Raji (cell line): ENCODE results near the gene SPOCK1.

Source experiments
- POLR2A ChIP-seq: IDR thresholded peaks from 2 replicates; pipeline ENCODE4 v1.6.1; 2011; ENCODE audit warnings: low read depth, low read length, control low read depth; ENCODE audit not compliant: insufficient read depth

Gene SPOCK1

GRCh38 chr5:137300411-137301240 is 198.5 kb downstream of the SPOCK1 start:
- TF ChIP-seq POLR2A: no peak

- no peak for TF ChIP-seq POLR2A
Observed at GRCh38 chr5:137296213-137296781, 202.8 kb downstream of the SPOCK1 start.

GRCh38 chr5:137294604-137295003 is 204.5 kb downstream of the SPOCK1 start:
- TF ChIP-seq POLR2A: no peak

GRCh38 chr5:137292461-137293027 is 206.6 kb downstream of the SPOCK1 start:
- TF ChIP-seq POLR2A: no peak

- TF ChIP-seq POLR2A: no peak
Observed at GRCh38 chr5:137291436-137291835, 207.7 kb downstream of the SPOCK1 start.

- no peak for TF ChIP-seq POLR2A
Observed at GRCh38 chr5:137291031-137291430, 208.1 kb downstream of the SPOCK1 start.

GRCh38 chr5:137290373-137290772 is 208.8 kb downstream of the SPOCK1 start:
- TF ChIP-seq POLR2A: no peak

GRCh38 chr5:137289856-137290255 is 209.3 kb downstream of the SPOCK1 start:
- TF ChIP-seq POLR2A: no peak

- no peak for TF ChIP-seq POLR2A
Observed at GRCh38 chr5:137287569-137287968, 211.6 kb downstream of the SPOCK1 start.

- no peak for TF ChIP-seq POLR2A
Observed at GRCh38 chr5:137286025-137286610, 213.0 kb downstream of the SPOCK1 start.

GRCh38 chr5:137283801-137284200 is 215.3 kb downstream of the SPOCK1 start:
- no peak for TF ChIP-seq POLR2A

- TF ChIP-seq POLR2A: no peak
Observed at GRCh38 chr5:137282216-137282615, 216.9 kb downstream of the SPOCK1 start.

- no peak for TF ChIP-seq POLR2A
Observed at GRCh38 chr5:137281201-137281600, 217.9 kb downstream of the SPOCK1 start.

- no peak for TF ChIP-seq POLR2A
Observed at GRCh38 chr5:137280656-137281055, 218.5 kb downstream of the SPOCK1 start.

GRCh38 chr5:137279521-137280231 is 219.4 kb downstream of the SPOCK1 start:
- TF ChIP-seq POLR2A: no peak
